Upper lobe of right lung (tissue), 1 donor: ENCODE data around the gene LMAN2. TPM values are rescaled to one million over a fixed set of nuclear protein-coding genes. Genes with fewer than 3 reads are reported as not detected.

Experiments used
- ATAC-seq: fragments of 200-7000 bp; cut with Tn5 transposase; one replicate; pipeline ENCODE4 v1.9.1; 2020; ENCODE audit warnings: mild to moderate bottlenecking, moderate library complexity
- DNase-seq: peaks from one replicate; pipeline ENCODE4 v3.0.0-alpha.2; 2020
- H3K27ac ChIP-seq: fragments of 200-600 bp; one replicate; pipeline ENCODE4 v1.8.0; 2022
- H3K27me3 ChIP-seq: fragments of 200-600 bp; one replicate; pipeline ENCODE4 v1.8.0; 2022; ENCODE audit warnings: mild to moderate bottlenecking
- H3K36me3 ChIP-seq: fragments of 200-600 bp; one replicate; pipeline ENCODE4 v1.8.0; 2022
- H3K4me1 ChIP-seq: fragments of 200-600 bp; one replicate; pipeline ENCODE4 v1.8.0; 2022
- H3K4me3 ChIP-seq: fragments of 200-600 bp; one replicate; pipeline ENCODE4 v1.8.0; 2022; ENCODE audit warnings: mild to moderate bottlenecking
- H3K9me3 ChIP-seq: fragments of 200-600 bp; one replicate; pipeline ENCODE4 v1.8.0; 2022
- intact Hi-C: fragments of 100-400 bp; cut with DNase I; formaldehyde crosslinking; loops from one replicate; pipeline ENCODE4 v1.11.0; 2022
- total RNA-seq: library from RNA; stranded (reverse); fragmentation: NEBNext Ultra II Directional; extraction: Animal tissue kit (Norgen Biotek cat#: 25700); gene quantifications from one replicate; pipeline ENCODE4 v1.2.1, GENCODE V29; 2021
- TF ChIP-seq, protein P1 (sequence below): fragments of 200-600 bp; IDR thresholded peaks from one replicate; pipeline ENCODE4 v1.8.0; 2022; ENCODE audit warnings: antibody characterized with exemption
- donor health status: DM: no; HTN: yes; CAD: no; lungs with severe emphysema.

LMAN2 gene
- total RNA-seq, 1 donor from 2014 or later, result 117 TPM

DNA sequence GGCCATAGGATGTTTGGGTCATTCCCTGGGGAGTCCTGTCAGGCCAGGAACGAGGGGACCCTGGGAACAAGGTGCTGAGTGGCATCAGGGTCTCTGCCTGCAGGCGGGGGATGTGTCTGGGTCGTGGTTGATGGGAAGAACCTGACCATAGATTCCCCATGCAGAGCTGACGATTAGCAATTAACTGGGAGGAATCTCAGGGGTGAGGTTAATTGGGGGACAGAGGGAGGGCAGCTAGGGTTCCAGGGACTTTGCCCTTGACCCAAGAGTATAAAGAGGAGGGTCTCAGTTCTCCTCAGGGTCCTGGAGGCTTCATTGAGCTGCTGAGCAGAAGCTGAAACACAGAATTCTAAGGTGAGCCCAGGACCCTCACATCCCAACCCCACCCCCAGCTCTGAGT lies 32.7 kb upstream of the LMAN2 start, which contains the start of gene SLC34A1:
Gene SLC34A1 (plus strand): TSS at position 301 of the 400 bp plus-strand sequence. CDS start 1,308 bp downstream, outside the sequence.
- intact Hi-C loops, result no loop called here
- TF ChIP-seq, protein P1, sequence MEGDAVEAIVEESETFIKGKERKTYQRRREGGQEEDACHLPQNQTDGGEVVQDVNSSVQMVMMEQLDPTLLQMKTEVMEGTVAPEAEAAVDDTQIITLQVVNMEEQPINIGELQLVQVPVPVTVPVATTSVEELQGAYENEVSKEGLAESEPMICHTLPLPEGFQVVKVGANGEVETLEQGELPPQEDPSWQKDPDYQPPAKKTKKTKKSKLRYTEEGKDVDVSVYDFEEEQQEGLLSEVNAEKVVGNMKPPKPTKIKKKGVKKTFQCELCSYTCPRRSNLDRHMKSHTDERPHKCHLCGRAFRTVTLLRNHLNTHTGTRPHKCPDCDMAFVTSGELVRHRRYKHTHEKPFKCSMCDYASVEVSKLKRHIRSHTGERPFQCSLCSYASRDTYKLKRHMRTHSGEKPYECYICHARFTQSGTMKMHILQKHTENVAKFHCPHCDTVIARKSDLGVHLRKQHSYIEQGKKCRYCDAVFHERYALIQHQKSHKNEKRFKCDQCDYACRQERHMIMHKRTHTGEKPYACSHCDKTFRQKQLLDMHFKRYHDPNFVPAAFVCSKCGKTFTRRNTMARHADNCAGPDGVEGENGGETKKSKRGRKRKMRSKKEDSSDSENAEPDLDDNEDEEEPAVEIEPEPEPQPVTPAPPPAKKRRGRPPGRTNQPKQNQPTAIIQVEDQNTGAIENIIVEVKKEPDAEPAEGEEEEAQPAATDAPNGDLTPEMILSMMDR, result no peak
- Histone ChIP-seq H3K27me3 (peaks cover 14% of the 10 kb centered on the region), H3K27ac (no peak within 1 kb of the TSS), H3K4me1 (no peaks in the 10 kb centered on the region), H3K36me3 (no peaks in the 10 kb centered on the region), H3K4me3 (no peak within 1 kb of the TSS), H3K9me3 (no peaks in the 10 kb centered on the region)
- no peak for ATAC-seq
- no peak for DNase-seq

DNA sequence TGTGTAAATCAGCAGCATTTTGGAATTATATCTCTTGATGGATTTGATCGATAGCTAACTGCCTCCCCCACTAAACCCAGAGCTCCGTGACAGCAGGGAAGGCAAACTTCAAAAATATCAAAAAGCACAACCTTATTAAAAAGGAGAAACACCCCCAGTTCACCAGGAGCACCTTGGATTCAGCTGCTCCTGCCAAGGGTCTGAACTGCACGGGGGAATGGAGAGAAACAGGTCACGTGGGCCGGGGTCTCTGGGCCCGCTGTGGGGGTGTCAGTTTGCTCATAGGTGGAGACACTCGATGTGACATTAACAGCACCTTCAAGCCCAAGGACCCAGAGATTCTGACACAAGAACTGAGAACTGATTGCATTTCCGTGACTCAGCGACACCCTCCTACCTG lies 31.7 kb upstream of the LMAN2 start:
- Histone ChIP-seq H3K27me3 (peaks cover 14% of the 10 kb centered on the region), H3K36me3 (no peaks in the 10 kb centered on the region), H3K4me1 (no peaks in the 10 kb centered on the region), H3K9me3 (no peaks in the 10 kb centered on the region), H3K27ac (no peak overlapping the region), H3K4me3 (no peak overlapping the region)
- ATAC-seq (no peak), DNase-seq (no peak)
- TF ChIP-seq, protein P1, result no peak
- intact Hi-C loops, result no loop called here

DNA sequence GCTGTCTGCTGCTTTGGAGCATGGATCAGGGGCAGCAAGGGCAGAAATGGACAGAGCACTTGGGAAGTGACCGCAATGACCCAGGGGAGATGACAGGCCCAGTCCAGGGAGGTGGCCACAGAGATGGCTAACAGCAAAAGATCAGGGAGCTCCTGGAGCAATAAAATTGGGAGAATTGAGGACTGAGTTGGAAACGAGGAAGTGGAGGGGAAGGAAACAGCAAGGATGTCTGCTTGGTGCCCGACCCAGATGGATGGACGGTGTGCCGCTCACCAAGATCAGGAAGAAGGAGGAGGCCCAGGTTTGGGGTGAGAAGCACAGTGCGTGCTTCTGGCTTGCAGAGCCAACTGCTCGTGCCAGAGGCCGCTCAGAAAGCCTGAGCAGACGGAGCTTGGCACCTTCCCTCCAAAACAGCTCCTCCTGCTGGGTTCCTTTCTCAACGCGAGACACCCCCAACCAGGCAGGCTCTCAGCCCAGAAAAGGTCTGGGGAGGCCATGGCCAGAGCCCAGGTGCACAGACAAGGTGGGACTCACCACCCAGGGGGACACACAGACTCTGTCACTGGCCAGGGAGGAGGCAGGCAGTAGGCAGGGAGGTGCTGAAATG lies 31.1 kb upstream of the LMAN2 start:
- no peaks in the 10 kb centered on the region for H3K36me3 ChIP-seq
- H3K27me3 ChIP-seq, result peaks cover 14% of the 10 kb centered on the region
- H3K9me3 ChIP-seq, result no peaks in the 10 kb centered on the region
- intact Hi-C loops, result no loop called here
- no peaks in the 10 kb centered on the region for H3K4me1 ChIP-seq
- H3K27ac ChIP-seq, result no peak overlapping the region
- TF ChIP-seq, protein P1, result no peak
- ATAC-seq, result no peak
- no peak for DNase-seq
- no peak overlapping the region for H3K4me3 ChIP-seq

DNA sequence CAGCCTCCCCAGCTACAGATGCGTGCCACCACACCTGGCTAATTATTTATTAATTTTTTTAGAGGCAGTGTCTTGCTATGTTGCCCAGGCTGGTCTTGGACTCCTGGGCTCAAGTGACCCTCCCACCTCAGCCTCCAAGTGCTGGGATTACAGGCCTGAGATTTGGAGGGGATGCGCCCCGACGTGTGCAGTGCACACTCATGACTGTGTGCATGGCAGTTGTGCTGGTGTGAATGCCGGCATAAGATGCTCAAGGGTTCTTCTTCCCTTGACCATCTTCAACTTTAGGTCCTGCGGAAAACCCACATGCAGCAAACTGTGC lies 29.3 kb upstream of the LMAN2 start:
- H3K4me1 ChIP-seq, result no peaks in the 10 kb centered on the region
- H3K4me3 ChIP-seq, result no peak overlapping the region
- ATAC-seq (no peak), DNase-seq (no peak)
- intact Hi-C loops, result no loop called here
- no peaks in the 10 kb centered on the region for H3K36me3 ChIP-seq
- H3K27me3 ChIP-seq, result peaks cover 11% of the 10 kb centered on the region
- TF ChIP-seq, protein P1, result no peak
- H3K27ac ChIP-seq, result no peak overlapping the region
- H3K9me3 ChIP-seq, result no peaks in the 10 kb centered on the region

DNA sequence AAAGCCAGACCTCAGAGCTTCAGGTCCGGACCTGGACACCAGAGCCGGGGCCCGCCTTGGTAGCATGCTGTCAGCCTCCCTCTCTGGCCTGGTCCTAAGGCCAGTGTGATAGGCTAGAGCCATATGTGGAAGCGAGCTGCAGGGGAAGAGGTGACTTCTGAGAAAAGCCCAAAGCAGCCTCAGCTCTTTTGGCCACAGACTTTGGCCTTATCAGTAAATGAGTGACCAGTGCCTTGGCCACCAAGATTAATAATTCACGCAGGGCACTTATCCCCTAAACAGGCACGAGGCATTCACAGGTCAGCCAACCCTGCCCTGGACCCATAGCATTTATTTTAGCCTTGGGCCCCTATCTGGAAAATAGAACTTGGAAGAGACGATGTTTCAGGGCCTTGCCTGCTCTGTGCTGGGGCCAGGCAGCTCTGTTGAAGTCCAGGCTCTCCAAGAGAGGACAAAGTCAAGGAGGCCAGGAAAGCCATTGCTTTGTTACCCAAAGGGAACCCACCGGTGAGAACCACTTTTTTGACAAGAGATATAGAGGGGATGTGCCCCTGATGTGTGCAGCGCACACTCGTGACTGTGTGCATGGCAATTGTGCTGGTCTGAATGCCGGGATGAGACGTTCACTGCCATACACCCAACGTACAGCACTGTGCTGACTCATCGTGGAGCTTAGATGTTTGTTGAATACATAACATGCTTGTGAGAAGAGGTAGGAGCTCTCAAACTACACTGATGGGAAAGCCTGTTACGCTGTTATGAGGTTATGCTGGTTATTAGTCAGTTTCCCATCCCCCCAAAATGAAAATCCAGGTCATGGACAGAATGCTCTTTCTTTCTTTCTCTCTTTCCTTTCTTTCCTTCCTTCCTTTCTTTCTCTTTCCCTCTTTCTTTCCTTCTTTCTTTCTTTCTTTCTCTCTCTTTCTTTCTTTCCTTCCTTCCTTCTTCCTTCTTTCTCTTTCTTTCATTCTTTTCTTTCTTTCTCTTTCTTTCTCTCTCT lies 27.7 kb upstream of the LMAN2 start:
- intact Hi-C loops, result no loop called here
- no peak overlapping the region for H3K27ac ChIP-seq

More for the DNA sequence above, 27.7 kb upstream of the LMAN2 start:
- Histone ChIP-seq H3K4me1 (no peaks in the 10 kb centered on the region), H3K36me3 (no peaks in the 10 kb centered on the region), H3K9me3 (no peaks in the 10 kb centered on the region), H3K4me3 (no peak overlapping the region), H3K27me3 (peaks cover 5% of the 10 kb centered on the region)
- DNase-seq, result no peak
- ATAC-seq, result peak; percentile 70
- TF ChIP-seq, protein P1, result no peak
